DND-41 (cell line): ENCODE results near the gene PLCL1.

Experiments used
- ATAC-seq: fragments of 200-7000 bp; cut with Tn5 transposase; 3 replicates; pipeline ENCODE4 v1.9.1; 2021; ENCODE audit warnings: low read depth; ENCODE audit not compliant: insufficient read depth
- DNase-seq: peaks from one replicate; pipeline ENCODE4 v3.0.0-alpha.2; 2020
- H2AFZ ChIP-seq: 2 replicates; pipeline ENCODE4 v1.6.0; 2012; ENCODE audit warnings: low read depth, low read length
- H3K27ac ChIP-seq: 2 replicates; pipeline ENCODE4 v1.5.1; 2012; ENCODE audit warnings: low read length, inconsistent platforms
- H3K27me3 ChIP-seq: fragments of 200-600 bp; sonication (generic); 2 replicates; pipeline ENCODE4 v1.6.0; 2012; ENCODE audit warnings: low read length, mild to moderate bottlenecking, inconsistent platforms; ENCODE audit not compliant: insufficient read depth, poor library complexity
- H3K36me3 ChIP-seq: 2 replicates; pipeline ENCODE4 v1.5.1; 2012; ENCODE audit warnings: low read length, inconsistent platforms; ENCODE audit not compliant: insufficient read depth
- H3K4me1 ChIP-seq: 2 replicates; pipeline ENCODE4 v1.5.1; 2012; ENCODE audit warnings: mild to moderate bottlenecking, low read length; ENCODE audit not compliant: insufficient read depth
- H3K4me2 ChIP-seq: 2 replicates; pipeline ENCODE4 v1.6.0; 2012; ENCODE audit warnings: mild to moderate bottlenecking, moderate library complexity, low read length, inconsistent platforms; ENCODE audit not compliant: insufficient read depth
- H3K4me3 ChIP-seq, 2 experiments: fragments of 200-600 bp in 1 of 2; shearing (Covaris generic) in 1 of 2; 2 replicates each; pipeline ENCODE4 v1.5.1; 2012 to 2016; ENCODE audit warnings: inconsistent platforms in 2 of 2, low read length in 2 of 2, mild to moderate bottlenecking in 2 of 2, low read depth in 1 of 2, moderate library complexity in 1 of 2
- H3K79me2 ChIP-seq: 2 replicates; pipeline ENCODE4 v1.6.0; 2012; ENCODE audit warnings: low read length, inconsistent platforms; ENCODE audit not compliant: insufficient read depth
- H3K9ac ChIP-seq: 2 replicates; pipeline ENCODE4 v1.6.0; 2012; ENCODE audit warnings: low read depth, mild to moderate bottlenecking, inconsistent platforms, low read length, moderate library complexity
- H3K9me3 ChIP-seq: 2 replicates; pipeline ENCODE4 v1.5.1; 2012; ENCODE audit warnings: low read length, moderate library complexity, mild to moderate bottlenecking, inconsistent platforms; ENCODE audit not compliant: insufficient read depth, severe bottlenecking
- H4K20me1 ChIP-seq: 2 replicates; pipeline ENCODE4 v1.6.0; 2012; ENCODE audit warnings: low read length; ENCODE audit not compliant: insufficient read depth
- CTCF ChIP-seq: IDR thresholded peaks from 2 replicates; pipeline ENCODE4 v1.5.1; 2012; ENCODE audit warnings: borderline replicate concordance, low read length, moderate library complexity, mild to moderate bottlenecking; ENCODE audit not compliant: poor library complexity, severe bottlenecking; ENCODE audit errors: extremely low read depth
- EZH2 ChIP-seq: IDR thresholded peaks from 3 replicates; pipeline ENCODE4 v1.6.1; 2012; ENCODE audit warnings: borderline replicate concordance, low read depth, mild to moderate bottlenecking, moderate library complexity, low read length, inconsistent platforms; ENCODE audit not compliant: severe bottlenecking

Gene PLCL1

GRCh38 chr2:198134293-198134955, 330.0 kb downstream of the PLCL1 start:
- ATAC-seq: no peak
- DNase-seq: no peak
- Histone ChIP-seq H3K9me3 (no peaks in the 10 kb centered on the region), H3K9ac (no peak overlapping the region), H3K4me1 (no peaks in the 10 kb centered on the region), H3K4me2 (no peak overlapping the region), H2AFZ (no peak overlapping the region), H3K27ac (no peak overlapping the region), H3K27me3 (no peaks in the 10 kb centered on the region), H3K4me3 (no peak overlapping the region), H3K79me2 (no peaks in the 10 kb centered on the region), H3K36me3 (no peaks in the 10 kb centered on the region), H4K20me1 (no peaks in the 10 kb centered on the region; the same call in 1 of the 2 replicates)
- TF ChIP-seq CTCF (no peak), EZH2 (no peak)

- ATAC-seq (no peak), DNase-seq (no peak)
- no peaks in the 10 kb centered on the region; the same call in 1 of the 2 replicates for H4K20me1 ChIP-seq
- H3K4me3 ChIP-seq: no peak overlapping the region
- H3K9me3 ChIP-seq: no peaks in the 10 kb centered on the region
- no peaks in the 10 kb centered on the region for H3K79me2 ChIP-seq
- no peak overlapping the region for H3K4me2 ChIP-seq
- TF ChIP-seq CTCF: no peak
- no peak for TF ChIP-seq EZH2
- H3K27ac ChIP-seq: no peak overlapping the region
- no peak overlapping the region for H3K9ac ChIP-seq
- H2AFZ ChIP-seq: no peak overlapping the region
- H3K36me3 ChIP-seq: no peaks in the 10 kb centered on the region
- no peaks in the 10 kb centered on the region for H3K27me3 ChIP-seq
- H3K4me1 ChIP-seq: no peaks in the 10 kb centered on the region
Observed at GRCh38 chr2:198135481-198135934, 331.1 kb downstream of the PLCL1 start.

GRCh38 chr2:198136142-198136541, 331.7 kb downstream of the PLCL1 start:
- Histone ChIP-seq H4K20me1 (no peaks in the 10 kb centered on the region), H3K27ac (no peak overlapping the region), H3K4me2 (no peak overlapping the region), H3K4me1 (no peaks in the 10 kb centered on the region), H3K9ac (no peak overlapping the region), H3K9me3 (no peaks in the 10 kb centered on the region), H3K79me2 (no peaks in the 10 kb centered on the region), H2AFZ (no peak overlapping the region), H3K4me3 (no peak overlapping the region), H3K36me3 (no peaks in the 10 kb centered on the region), H3K27me3 (no peaks in the 10 kb centered on the region)
- TF ChIP-seq CTCF (no peak), EZH2 (no peak)
- DNase-seq: no peak
- ATAC-seq: no peak
